Retinal pigment epithelial cell (primary cell): Measurements from ENCODE around the gene CDH8.

Experiments used
- DNase-seq: peaks from one replicate; pipeline ENCODE4 v3.0.0-alpha.2; 2010; ENCODE audit warnings: low read depth
- H3K4me3 ChIP-seq: 2 replicates; pipeline ENCODE4 v1.5.1; 2011; ENCODE audit warnings: mild to moderate bottlenecking, low read length, control low read depth, moderate library complexity
- CTCF ChIP-seq: conservative IDR thresholded peaks from 2 replicates; pipeline ENCODE4 v1.5.1; 2011; ENCODE audit warnings: low read depth, low read length, control low read depth, inconsistent platforms

CDH8 gene

GRCh38 chr16:61644736-61645135, 391.5 kb downstream of the CDH8 start:
- no peak overlapping the region for H3K4me3 ChIP-seq
- TF ChIP-seq CTCF, result no peak
- DNase-seq, result no peak

GRCh38 chr16:61617219-61617783, 418.9 kb downstream of the CDH8 start:
- no peak for DNase-seq
- no peak overlapping the region for H3K4me3 ChIP-seq
- no peak for TF ChIP-seq CTCF

GRCh38 chr16:61616088-61616487, 420.1 kb downstream of the CDH8 start:
- no peak overlapping the region for H3K4me3 ChIP-seq
- no peak for DNase-seq
- no peak for TF ChIP-seq CTCF

- no peak for DNase-seq
- H3K4me3 ChIP-seq, result no peak overlapping the region
- TF ChIP-seq CTCF, result no peak
These were observed 424.3 kb downstream of the CDH8 start for GRCh38 chr16:61611847-61612491.

GRCh38 chr16:61606581-61606980, 429.7 kb downstream of the CDH8 start:
- no peak for DNase-seq

More at GRCh38 chr16:61606581-61606980, 429.7 kb downstream of the CDH8 start:
- no peak for TF ChIP-seq CTCF
- no peak overlapping the region for H3K4me3 ChIP-seq
